Tongue (tissue), 2 donors: ENCODE results near the gene DYNC1H1. TPM values are rescaled to one million over a fixed set of nuclear protein-coding genes. Genes with fewer than 3 reads are reported as not detected.
"Not testable (repeated sequence)": the region's sequence is repeated elsewhere in the genome, so short reads cannot be mapped to it uniquely, and the experiment has no call there.

Source experiments
- DNase-seq: peaks from one replicate; pipeline ENCODE4 v3.0.0-alpha.2; 2015
- total RNA-seq: library from RNA; depleted of rRNA; stranded (reverse); fragments of >200 nt; gene quantifications from one replicate; pipeline ENCODE4 v1.2.3, GENCODE V29; 2014

DYNC1H1 gene
- total RNA-seq, 1 donor from 2014 or later = 610 TPM

DNA sequence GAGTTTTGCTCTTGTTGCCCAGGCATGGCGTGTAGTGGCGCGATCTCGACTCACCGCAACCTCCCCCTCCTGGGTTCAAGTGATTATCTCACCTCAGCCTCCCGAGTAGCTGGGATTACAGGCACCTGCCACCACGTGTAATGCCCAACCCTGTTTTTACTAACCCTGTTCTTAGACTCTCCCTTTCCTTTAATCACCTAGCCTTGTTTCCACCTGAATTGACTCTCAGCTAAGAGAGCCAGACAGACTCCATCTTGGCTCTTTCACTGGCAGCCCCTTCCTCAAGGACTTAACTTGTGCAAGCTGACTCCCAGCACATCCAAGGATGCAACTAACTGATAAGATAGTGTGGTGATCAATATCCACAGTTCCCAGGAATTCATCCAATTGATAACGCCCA lies 100.2 kb downstream of the DYNC1H1 start:
- DNase-seq = not testable (repeated sequence)

DNA sequence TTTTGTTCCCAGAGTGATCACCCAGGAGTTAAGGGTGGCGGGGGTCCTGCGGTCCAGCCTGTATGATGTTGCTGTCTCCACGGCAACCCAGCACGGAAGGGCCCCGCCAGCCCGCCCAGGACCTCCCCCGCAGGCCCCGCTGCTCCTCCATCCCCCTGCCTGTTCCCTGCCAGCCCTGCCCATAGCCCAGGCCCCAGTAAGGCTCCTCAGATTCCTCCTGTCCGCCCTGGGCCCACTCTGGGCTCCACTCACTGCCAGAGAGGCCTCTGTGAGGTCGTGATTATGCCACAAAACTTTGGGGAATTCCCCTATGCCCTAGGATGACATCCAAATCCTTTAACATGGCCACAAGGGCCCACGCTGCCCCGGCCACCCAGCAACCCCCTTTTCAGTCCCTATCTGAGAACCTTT lies 101.7 kb downstream of the DYNC1H1 start:
- DNase-seq = no peak

DNA sequence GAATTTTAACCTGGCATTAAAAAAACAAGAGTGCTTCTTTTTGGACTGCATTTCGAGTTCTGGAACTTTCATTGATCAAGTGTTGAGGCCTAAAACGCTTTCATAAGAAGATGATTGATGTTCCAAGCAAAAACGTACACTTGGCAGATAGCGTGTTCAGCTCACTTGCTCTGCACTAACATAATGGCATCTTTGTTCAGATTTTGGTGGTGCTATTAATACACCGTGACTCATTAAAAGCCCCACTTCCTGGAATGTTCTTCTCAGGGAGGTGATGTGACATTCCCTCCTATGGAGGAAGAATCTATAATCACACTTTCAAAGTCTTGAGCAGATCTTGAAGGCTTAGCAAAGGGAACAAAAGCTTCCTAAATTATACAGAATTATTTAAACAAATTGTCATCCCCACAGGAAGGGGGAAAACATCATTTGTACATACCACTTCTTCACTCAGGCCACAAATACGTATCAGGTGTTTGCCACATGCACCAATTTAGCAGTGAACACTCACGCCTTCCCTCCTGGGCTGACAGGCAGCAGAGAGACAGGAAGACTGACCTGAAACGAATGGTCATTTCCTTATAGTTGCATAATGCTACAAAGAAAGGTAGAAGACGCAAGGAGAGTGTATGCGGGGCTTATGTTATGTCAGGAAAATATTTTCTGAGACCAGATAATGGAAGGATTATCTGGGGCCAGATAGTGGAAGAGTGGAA lies 107.1 kb downstream of the DYNC1H1 start:
- DNase-seq = peak; percentile 40

DNA sequence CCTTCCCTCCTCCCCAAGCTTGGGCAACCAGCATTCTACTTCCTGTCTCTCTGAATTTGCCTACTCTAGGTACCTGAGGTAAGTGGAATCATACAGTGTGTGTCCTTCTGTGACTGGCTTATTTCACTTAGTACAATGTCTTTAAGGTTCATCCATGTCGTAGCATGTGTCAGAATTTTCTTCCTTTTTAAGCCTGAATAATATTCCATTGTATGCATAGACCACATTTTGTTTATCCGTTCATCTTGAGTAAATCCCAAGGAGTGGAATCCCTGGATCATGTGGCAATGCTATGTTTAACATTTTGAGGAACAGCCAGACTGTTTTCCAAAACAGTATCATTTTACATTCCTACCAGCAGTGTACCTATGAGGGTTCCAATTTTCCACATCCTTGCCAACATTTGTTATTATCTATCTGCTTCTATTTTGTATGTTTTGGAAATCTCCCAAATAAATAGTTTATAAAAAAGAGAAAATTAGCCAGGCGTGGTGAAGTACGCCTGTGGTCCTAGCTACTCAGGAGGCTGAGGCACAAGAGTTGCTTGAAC lies 110.1 kb downstream of the DYNC1H1 start:
- DNase-seq = no peak

DNA sequence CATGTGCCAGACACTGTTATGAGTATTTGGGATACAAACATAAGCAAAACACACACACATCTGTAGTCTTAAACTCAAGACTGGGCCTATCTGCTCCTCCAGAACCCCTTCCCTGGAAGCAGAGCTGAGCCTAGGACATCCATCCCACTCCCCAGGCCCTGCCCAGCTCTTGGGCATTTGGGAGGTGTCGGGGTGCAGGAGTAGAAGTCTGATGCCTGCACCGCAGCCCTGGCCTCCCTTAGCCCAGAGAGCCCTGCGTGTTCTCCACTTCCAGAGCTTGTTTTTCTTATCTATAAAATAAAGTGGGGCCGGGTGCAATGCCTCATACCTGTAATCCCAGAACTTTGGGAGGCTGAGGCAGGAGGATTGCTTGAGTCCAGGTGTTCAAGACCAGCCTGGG lies 110.8 kb downstream of the DYNC1H1 start:
- DNase-seq = no peak

DNA sequence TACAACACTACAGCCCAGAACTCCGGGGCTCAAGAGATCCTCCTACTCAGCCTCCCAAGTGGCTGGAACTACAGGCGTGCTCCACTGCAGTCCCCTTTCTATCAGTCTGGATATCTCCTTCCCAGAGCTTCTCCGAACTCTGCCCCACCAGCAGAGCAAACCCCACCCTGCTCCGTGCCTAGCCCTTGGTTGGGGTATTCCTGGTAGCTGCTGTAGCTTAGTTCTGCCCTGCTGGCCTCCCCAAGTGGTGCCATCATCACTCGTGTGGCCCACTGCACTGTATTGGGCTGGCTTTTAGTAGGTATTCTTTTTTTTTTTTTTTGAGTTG lies 113.0 kb downstream of the DYNC1H1 start:
- no peak for DNase-seq

DNA sequence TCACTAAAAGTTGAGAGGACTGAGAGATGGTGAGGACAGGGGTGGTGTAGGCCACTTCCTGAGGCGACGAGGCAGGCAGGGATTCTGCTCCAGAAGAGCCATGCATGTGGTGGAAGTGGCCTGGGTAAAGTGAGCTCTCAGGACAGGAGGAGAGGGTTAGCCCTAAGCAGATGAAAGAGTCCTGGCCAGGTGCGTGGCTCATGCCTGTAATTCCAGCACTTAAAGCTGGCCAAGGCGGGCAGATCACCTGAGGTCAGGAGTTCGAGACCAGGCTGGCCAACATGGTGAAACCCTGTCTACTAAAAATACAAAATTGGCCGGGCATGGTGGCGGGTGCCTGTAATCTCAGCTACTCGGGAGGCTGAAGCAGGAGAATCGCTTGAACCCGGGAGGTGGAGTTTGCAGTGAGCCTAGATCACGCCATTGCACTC lies 114.0 kb downstream of the DYNC1H1 start:
- DNase-seq = not testable (repeated sequence)

DNA sequence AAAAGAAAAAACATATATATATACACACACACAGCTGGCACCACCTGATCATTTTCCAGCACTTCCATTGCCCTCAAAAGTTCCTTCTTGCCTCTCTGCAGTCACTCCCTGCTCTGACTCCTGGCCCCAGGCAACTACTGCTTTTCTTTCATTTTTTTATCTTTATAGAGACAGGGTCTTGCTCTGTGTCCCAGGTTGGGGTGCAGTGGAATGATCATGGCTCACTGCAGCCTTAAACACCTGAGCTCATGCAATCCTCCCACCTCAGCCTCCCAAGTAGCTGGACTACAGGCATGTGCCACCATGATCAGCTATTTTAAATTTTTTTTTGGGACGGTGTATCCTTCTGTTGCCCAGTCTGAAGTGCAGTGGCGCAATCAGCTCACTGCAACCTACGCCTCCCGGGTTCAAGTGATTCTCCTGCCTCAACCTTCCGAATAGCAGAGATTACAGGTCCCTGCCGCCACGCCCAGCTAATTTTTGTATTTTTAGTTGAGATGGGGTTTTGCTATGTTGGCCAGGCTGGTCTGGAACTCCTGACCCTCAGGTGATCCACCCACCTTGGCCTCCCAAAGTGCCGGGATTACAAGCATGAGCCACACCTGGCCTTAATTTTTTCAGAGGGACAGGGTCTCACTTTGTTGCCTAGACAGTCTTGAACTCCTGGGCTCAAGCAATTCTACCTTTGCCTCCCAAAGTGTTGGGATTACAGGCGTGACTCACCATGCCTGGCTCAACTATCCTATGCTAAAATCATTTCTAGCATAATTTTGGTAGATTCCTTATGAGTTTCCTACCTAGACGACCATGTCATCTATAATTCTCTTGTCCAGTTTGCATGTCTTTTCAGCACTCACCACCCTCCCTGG lies 114.7 kb downstream of the DYNC1H1 start:
- no peak for DNase-seq

DNA sequence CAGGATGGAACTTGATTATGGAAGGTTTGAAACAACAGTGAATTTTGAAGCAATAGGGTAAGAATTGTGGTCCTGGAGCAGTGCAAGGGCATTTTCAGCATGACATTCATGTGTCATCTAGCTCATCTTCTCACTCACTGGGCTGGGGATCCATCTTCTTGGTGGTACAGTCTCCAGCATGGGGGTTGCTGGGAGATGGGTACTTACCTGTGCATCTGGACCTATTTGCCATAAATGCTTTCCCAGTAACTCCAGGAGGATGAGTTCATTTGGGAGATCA lies 115.3 kb downstream of the DYNC1H1 start:
- no peak for DNase-seq

DNA sequence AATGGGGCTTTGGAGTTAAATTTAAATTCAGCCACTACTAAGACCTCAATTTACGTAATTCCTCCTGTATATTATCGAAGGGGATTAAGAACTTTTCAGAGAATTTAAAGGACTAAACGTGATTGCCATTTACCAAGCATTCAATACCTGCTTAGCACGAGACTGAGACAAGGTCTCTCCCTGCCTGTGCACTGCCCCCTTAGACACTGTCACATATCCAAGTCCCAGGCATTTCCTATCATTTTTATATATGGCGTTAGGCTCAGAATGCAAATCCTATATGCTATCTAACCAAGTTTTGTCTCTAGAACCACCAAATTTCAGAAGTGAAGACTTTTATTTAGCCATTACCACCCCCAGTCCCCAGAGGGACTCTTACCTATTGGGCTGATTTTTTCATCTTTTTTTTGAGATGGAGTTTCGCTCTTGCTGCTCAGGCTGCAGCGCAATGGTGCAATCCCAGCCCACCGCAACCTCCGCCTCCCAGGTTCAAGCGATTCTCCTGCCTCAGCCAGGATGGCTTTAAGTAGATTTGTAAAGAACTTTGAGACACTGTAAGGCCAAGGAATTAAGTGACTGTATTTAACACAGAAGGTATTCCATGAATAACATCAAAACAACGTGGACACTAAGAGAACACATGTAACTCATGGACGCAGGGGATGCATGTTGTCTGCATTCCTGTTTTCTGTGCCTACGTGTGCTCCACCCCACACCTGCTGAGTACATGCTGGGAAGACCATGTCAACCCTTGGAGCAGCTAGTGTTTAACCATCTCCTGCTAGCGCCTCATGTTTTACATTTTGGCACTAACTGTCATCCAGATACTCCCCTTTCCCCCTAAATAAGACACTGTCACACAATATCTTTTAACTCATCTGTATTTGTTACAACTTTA lies 116.1 kb downstream of the DYNC1H1 start:
- no peak for DNase-seq

DNA sequence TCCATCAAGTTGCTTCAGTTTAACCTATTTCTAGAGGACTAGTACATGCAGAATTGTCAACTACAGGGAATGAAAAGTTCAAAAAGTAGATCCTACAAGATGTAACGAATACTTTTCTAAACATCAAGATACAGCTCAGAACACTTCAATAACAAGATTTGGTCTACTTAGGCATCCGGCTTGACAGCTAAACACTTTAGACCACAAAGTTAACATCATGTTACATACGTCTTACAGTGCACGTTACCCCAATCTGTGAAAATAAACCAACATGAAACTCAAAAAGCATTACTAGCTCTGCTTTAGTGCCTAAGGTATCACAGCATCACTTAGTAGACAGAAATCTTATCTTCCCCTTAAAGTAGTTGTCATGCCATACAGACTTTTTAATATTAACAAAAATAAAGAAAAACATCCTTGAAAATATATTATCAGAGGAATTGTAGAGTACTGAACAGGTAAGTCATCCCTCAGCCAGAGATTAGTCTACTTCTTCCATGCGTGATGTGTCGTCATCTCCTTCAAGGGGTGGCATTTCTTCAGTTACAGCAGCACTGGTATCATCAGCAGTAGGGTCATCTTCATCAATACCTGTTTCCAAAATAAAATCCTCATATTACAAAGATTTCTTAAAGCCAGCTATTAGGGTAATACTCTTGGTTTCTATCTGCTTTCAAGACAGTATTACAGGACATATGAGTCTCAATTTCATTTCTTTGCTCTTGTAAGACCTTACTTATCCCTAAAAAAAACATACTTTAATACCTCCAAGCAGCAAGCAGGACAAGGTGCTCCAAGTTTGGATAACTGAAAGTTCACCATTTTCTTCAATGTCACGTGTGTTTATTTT lies 117.1 kb downstream of the DYNC1H1 start:
- no peak for DNase-seq

DNA sequence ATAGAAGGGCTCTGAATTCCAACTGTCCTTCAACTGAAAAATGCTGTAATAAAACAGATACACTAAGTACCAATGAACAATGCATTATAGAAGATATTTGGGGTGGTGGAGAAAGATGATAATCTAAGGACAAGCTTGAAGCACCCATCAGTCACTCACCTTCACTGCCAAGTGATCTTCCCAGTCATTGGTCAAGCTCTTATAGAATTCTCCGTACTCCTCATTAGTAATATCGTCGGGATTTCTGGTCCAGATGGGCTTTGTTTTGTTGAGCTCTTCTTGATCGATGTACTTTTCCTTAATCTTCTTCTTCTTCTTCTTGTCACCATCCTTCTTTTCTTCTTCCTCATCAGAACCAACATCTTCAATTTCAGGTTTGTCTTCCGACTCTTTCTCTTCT lies 120.1 kb downstream of the DYNC1H1 start:
- not testable (repeated sequence) for DNase-seq

DNA sequence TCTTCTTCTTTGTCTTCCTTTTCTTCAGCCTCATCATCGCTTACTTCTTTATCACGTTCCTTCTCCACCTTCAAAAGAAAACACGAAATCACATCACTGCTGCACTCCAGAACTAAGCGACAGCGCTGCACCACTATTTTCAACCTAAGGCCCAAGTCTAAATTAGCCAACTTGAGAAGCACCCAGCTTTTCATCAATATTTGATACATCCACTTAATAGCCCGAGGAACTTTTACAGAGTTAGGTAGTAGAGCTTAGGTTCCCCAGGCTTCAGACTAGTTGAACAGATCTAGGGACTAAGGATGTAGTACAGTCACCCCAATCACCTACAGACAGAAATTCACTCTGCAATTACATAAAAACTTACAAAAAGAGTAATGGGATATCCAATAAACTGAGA lies 120.6 kb downstream of the DYNC1H1 start:
- DNase-seq = no peak

DNA sequence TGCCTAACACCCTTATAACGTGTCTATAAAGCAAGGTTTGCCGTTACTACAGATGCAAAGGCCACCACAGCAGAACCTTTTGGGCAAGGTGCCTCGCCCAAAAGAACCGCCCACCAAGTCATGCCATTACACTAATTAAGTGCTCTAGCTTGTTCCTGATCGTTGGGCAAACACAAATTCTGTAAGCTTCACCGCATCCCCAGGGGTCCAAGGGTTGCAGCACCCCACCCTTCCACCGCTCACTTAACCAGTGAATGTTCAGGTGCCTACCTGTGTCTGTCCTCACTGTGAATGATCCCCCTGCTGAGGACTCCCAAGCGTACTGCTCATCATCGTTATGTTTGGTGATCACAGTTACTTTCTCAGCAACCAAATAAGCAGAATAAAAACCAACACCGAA lies 121.1 kb downstream of the DYNC1H1 start:
- no peak for DNase-seq

DNA sequence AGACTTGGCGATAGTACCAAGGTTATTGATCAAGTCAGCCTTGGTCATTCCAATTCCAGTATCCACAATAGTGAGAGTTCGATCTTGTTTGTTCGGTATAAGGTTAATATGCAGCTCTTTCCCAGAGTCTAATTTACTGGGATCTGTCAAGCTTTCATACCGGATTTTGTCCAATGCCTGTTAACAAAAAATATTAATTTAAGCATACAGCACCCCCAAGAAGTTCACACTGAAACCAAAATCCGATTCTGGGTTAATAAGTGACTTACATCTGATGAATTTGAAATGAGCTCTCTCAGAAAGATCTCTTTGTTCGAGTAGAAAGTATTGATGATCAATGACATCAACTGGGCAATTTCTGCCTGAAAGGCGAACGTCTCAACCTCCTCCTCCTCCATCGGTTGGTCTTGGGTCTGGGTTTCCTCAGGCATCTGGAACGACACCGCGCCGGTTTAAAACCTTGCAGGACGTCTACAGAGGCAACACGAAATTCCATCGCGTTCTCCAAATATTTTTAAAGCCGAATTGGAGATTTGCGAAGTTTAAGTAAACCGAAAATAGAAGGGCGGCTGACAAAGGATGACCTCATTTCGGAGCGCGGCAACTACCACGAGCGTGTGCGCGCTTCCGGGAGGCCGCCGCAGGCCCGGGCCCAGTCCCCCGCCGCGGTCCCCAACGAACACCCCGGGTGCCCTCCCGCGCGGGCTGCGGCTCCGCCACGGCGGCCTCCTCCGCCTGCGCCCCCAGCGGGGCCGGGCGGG lies 121.8 kb downstream of the DYNC1H1 start:
- peak; percentile 78 for DNase-seq

DNA sequence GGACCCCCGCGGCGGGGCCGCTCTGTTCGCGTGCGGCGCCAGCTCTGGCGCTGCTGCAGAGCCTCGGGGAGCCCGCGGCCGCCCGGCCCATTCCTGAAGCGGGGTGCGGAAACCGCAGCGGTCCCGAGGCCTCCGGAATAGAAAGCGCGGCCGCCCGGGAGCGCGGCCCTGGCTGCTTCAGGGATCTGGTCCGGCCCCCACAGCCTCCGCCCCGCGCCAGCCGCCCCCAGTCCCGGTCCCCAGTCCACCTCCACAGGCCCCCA lies 122.3 kb downstream of the DYNC1H1 start:
- no peak for DNase-seq

DNA sequence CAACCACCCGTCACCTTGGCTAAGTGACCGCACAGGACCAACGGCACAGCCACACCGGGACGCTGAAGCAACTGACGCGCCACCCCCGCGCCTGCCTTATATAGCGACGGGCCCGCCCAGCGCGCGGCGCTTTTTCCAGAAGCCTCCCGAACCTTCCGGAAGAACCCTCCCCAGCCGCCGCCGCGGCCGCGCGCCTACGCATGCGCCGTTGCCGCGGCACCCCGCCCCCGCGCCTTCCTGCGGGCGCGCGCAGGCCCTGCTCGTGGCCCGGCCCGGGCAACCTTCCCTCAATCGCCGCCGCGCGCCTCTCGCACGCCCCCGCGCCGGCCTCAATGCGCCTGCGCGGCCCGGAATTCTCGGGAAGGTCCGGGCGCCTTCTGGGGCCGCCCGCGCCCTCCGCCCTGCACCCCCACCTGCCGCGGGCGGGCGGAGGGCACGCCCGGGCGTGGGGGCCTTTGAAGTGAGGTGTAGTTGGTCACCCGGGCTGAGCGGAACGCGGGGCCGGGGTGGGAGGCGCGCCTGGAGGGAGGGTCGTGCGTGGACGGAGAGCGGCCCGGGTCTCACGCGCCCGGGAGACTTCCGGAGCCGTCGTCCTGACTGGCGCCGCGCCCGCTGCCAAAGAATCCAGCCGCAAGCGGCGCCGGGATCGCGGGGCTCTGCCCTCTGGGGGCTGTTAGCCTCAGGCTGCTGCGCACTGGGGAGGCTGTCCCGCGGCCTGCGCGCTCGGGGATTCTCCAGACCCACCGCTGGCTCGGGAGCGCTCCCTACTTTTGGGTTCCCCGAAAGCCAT lies 122.8 kb downstream of the DYNC1H1 start, which contains the start of gene HSP90AA1:
Gene HSP90AA1 (minus strand): TSS at position 73 of the 790 bp plus-strand sequence. CDS start 666 bp downstream, outside the sequence.
- DNase-seq = peak; percentile 97

DNA sequence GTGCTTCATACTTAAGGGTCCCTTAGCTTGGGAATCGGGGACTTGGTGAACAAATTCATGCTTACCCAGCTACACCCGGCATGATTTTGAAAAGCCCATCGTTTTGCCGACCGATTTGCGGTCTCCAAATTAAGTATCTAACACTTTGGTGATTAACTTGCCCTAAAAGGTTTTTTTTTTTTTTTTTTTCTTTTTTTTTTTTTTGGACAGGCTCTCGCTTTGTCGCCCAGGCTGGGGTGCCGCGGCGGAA lies 123.3 kb downstream of the DYNC1H1 start:
- DNase-seq = no peak

DNA sequence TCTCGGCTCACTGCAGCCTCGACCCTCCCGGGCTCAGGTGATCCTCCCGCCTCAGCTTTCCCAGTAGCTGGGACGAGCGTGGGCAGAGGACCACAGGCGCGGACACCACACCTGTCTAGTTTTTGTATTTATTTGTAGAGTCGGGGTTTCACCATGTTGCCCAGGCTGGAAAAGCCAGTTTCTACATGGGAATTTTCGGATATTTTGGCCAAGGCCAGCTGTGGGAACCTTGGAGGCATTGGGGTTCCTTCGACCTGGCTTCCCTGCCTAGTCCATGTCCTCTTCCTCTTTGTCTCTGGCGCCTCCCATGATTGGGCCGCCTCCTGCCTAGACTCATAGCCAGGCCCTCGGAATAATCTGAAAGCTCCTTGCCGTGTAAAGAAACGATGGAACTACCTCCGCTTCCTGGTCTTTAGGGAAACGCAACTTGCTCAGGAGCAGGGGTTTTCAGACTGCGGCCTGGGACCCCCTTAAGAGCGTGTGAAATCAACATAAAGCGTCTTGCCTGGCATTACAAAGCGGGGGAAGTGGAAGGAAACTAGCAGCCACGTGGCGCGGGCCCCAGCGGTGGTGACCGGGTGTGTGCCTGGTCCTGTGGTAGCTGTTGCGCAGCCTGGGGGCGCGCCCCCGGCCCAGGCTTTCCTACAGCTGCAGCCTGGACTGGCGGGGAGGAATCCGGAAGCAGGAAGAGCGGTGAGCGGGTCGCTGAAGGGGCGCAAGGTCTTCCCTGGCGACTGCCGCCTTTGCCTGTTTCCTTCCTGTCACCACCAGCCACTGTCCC lies 123.8 kb downstream of the DYNC1H1 start:
- peak; percentile 66 for DNase-seq
